Measurements from ENCODE around the gene ZNF2.

Gene ZNF2

GRCh38 chr2:95149397-95149984, 16.1 kb upstream of the ZNF2 start:
- CTCF ChIA-PET: interaction anchor here (0.6 kb wide), 1 partner anchor 10 kb away, joined by 3 read pairs; no protein-coding TSS in a partner anchor
- no peak for TF ChIP-seq CTCF (conservative IDR thresholded peaks at IDR 0.05; ENCODE audit: low read depth)
- no peak for DNase-seq (ENCODE audit: low spot score)
- POLR2A ChIA-PET (ENCODE audit: low non-redundant PET): no interaction called here
- H3K27ac ChIP-seq: no peak overlapping the region

GRCh38 chr2:95158441-95158840, 7.2 kb upstream of the ZNF2 start:
- no peak for TF ChIP-seq CTCF (conservative IDR thresholded peaks at IDR 0.05; ENCODE audit: low read depth)
- no peak for DNase-seq (ENCODE audit: low spot score)
- ChIA-PET CTCF (interaction anchor here (0.6 kb wide), 1 partner anchor 46 kb away, joined by 3 read pairs; no protein-coding TSS in a partner anchor), POLR2A (ENCODE audit: low non-redundant PET) (no interaction called here)
- peak overlapping the region; percentile 78 for H3K27ac ChIP-seq

GRCh38 chr2:95158891-95159619, 6.6 kb upstream of the ZNF2 start:
- CTCF ChIA-PET: interaction anchor here (0.6 to 0.7 kb wide), 3 partner anchors 10 to 228 kb away, joined by 3 read pairs; no protein-coding TSS in a partner anchor

GRCh38 chr2:95159690-95160449, 5.7 kb upstream of the ZNF2 start, which contains the start of gene ZNF514:
Gene ZNF514, minus strand, starts transcription at chr2:95159848. Its CDS starts 6,595 bp downstream, at chr2:95153253.
- ChIA-PET CTCF (interaction anchor here (0.6 to 0.8 kb wide), 3 partner anchors 10 to 228 kb away, joined by 3 to 4 read pairs (median 3); partner anchors contain the start of gene MRPS5), POLR2A (ENCODE audit: low non-redundant PET) (interaction anchor here (0.6 kb wide), 2 partner anchors 23 to 100 kb away, joined by 3 to 8 read pairs; no protein-coding TSS in a partner anchor)
- peak; percentile 51 for DNase-seq (ENCODE audit: low spot score)
- TF ChIP-seq CTCF (conservative IDR thresholded peaks at IDR 0.05; ENCODE audit: low read depth): no peak
- peak within 1 kb of the TSS; percentile 78 for H3K27ac ChIP-seq

More at GRCh38 chr2:95158891-95159619, 6.6 kb upstream of the ZNF2 start:
- H3K27ac ChIP-seq: peak overlapping the region; percentile 78
- DNase-seq (ENCODE audit: low spot score): peak; percentile 26
- TF ChIP-seq CTCF (conservative IDR thresholded peaks at IDR 0.05; ENCODE audit: low read depth): no peak
- POLR2A ChIA-PET (ENCODE audit: low non-redundant PET): interaction anchor here (0.5 to 0.6 kb wide), 2 partner anchors 24 to 86 kb away, joined by 4 to 8 read pairs; no protein-coding TSS in a partner anchor

- CTCF ChIA-PET: interaction anchor here (0.6 to 1.0 kb wide), 2 partner anchors 43 to 237 kb away, joined by 3 to 5 read pairs; partner anchors contain the start of gene MRPS5
- TF ChIP-seq CTCF (conservative IDR thresholded peaks at IDR 0.05; ENCODE audit: low read depth): no peak
- DNase-seq (ENCODE audit: low spot score): no peak
- POLR2A ChIA-PET (ENCODE audit: low non-redundant PET): interaction anchor here (1.3 kb wide), 1 partner anchor 43 kb away, joined by 3 read pairs; the partner anchor contains the start of gene MRPS5
- H3K27ac ChIP-seq: peak overlapping the region; percentile 84
These were observed 609 bp upstream of the ZNF2 start for GRCh38 chr2:95165030-95165370.

Data from RWPE1 (cell line).